Liver (tissue), 9 donors: ENCODE data around the gene NUDT4. TPM values are rescaled to one million over a fixed set of nuclear protein-coding genes. Genes with fewer than 3 reads are reported as not detected.

Experiments
- DNase-seq: peaks from one replicate; pipeline ENCODE4 v3.0.0-alpha.2; 2017; ENCODE audit warnings: low spot score
- H3K27ac ChIP-seq, 2 donors: one replicate each; pipeline ENCODE4 v1.7.0; 2013; ENCODE audit warnings: inconsistent platforms in 2 of 2, low read length in 2 of 2, control low read depth in 1 of 2, low read depth in 1 of 2, mild to moderate bottlenecking in 1 of 2
- H3K27me3 ChIP-seq, 4 donors: one replicate each; pipeline versions ENCODE4 v1.6.1 to v1.7.0; 2013; ENCODE audit warnings: low read length in 3 of 4, inconsistent platforms in 1 of 4, mild to moderate bottlenecking in 1 of 4, moderate library complexity in 1 of 4; ENCODE audit not compliant: control insufficient read depth in 4 of 4, insufficient read depth in 4 of 4
- H3K36me3 ChIP-seq, 4 donors: one replicate each; pipeline versions ENCODE4 v1.6.1 to v1.7.0; 2013; ENCODE audit warnings: low read length in 3 of 4, mild to moderate bottlenecking in 3 of 4, low read depth in 1 of 4, moderate library complexity in 1 of 4; ENCODE audit not compliant: control insufficient read depth in 4 of 4, insufficient read depth in 3 of 4
- H3K4me1 ChIP-seq, 4 donors: one replicate each; pipeline versions ENCODE4 v1.6.1 to v1.7.0; 2013; ENCODE audit warnings: low read length in 3 of 4, mild to moderate bottlenecking in 3 of 4, moderate library complexity in 1 of 4; ENCODE audit not compliant: control insufficient read depth in 4 of 4, insufficient read depth in 4 of 4
- H3K4me3 ChIP-seq, 3 donors: one replicate each; pipeline versions ENCODE4 v1.6.1 to v1.7.0; 2013; ENCODE audit warnings: low read length in 3 of 3, control low read depth in 1 of 3, low read depth in 1 of 3, mild to moderate bottlenecking in 1 of 3
- H3K9ac ChIP-seq, 2 donors: one replicate each; pipeline ENCODE4 v1.7.0; 2013; ENCODE audit warnings: low read length in 2 of 2, mild to moderate bottlenecking in 2 of 2, moderate library complexity in 2 of 2, control low read depth in 1 of 2, low read depth in 1 of 2
- H3K9me3 ChIP-seq, 4 donors: one replicate each; pipeline versions ENCODE4 v1.6.1 to v1.7.0; 2013; ENCODE audit warnings: low read length in 3 of 4; ENCODE audit not compliant: control insufficient read depth in 4 of 4
- ATF3 ChIP-seq: IDR thresholded peaks from 2 replicates; pipeline ENCODE4 v1.6.1; 2016; ENCODE audit warnings: antibody characterized with exemption
- EGR1 ChIP-seq, 2 donors: IDR thresholded peaks; 2 replicates each; pipeline ENCODE4 v1.6.1; 2016 to 2018; ENCODE audit warnings: antibody characterized with exemption in 2 of 2, low read depth in 2 of 2
- FOXA1 ChIP-seq: IDR thresholded peaks from 2 replicates; pipeline ENCODE4 v1.6.1; 2016; ENCODE audit warnings: antibody characterized with exemption
- FOXA2 ChIP-seq: IDR thresholded peaks from 2 replicates; pipeline ENCODE4 v1.6.1; 2016; ENCODE audit warnings: antibody characterized with exemption
- GABPA ChIP-seq, 2 donors: IDR thresholded peaks in 1 of 2; conservative IDR thresholded peaks in 1 of 2; 2 replicates each; pipeline ENCODE4 v1.6.1; 2016; ENCODE audit warnings: antibody characterized with exemption in 2 of 2, mild to moderate bottlenecking in 1 of 2, moderate library complexity in 1 of 2
- HNF4A ChIP-seq, 2 donors: conservative IDR thresholded peaks; 2 replicates each; pipeline ENCODE4 v1.6.1; 2016; ENCODE audit warnings: antibody characterized with exemption in 2 of 2, mild to moderate bottlenecking in 2 of 2
- HNF4G ChIP-seq: IDR thresholded peaks from 2 replicates; pipeline ENCODE4 v1.6.1; 2016; ENCODE audit warnings: antibody characterized with exemption
- JUND ChIP-seq, 2 donors: IDR thresholded peaks; 2 replicates each; pipeline ENCODE4 v1.6.1; 2016; ENCODE audit warnings: antibody characterized with exemption in 2 of 2
- MAX ChIP-seq: IDR thresholded peaks from 2 replicates; pipeline ENCODE4 v1.6.1; 2016; ENCODE audit warnings: antibody characterized with exemption
- RAD21 ChIP-seq, 2 donors: IDR thresholded peaks; 2 replicates each; pipeline ENCODE4 v1.6.1; 2016; ENCODE audit warnings: antibody characterized with exemption in 2 of 2, mild to moderate bottlenecking in 2 of 2
- RXRA ChIP-seq, 2 donors: IDR thresholded peaks; 2 replicates each; pipeline ENCODE4 v1.6.1; 2017 to 2018; ENCODE audit warnings: antibody characterized with exemption in 2 of 2, mild to moderate bottlenecking in 1 of 2
- SP1 ChIP-seq: IDR thresholded peaks from 2 replicates; pipeline ENCODE4 v1.6.1; 2018; ENCODE audit warnings: antibody characterized with exemption, mild to moderate bottlenecking
- YY1 ChIP-seq: IDR thresholded peaks from 2 replicates; pipeline ENCODE4 v1.6.1; 2016; ENCODE audit warnings: antibody characterized with exemption, mild to moderate bottlenecking
- WGBS: extraction: QIAGEN DNeasy Blood & Tissue Kit; methylation state at CpG from one replicate; pipeline ENCODE4 v1.1.7; 2013; 5-methylcytosine and 5-hydroxymethylcytosine counted together
- polyA plus RNA-seq, 2 donors: library from polyadenylated mRNA; stranded (reverse) in 1 of 2; unstranded in 1 of 2; fragments of 200-250 nt in 1 of 2; fragments of >200 nt in 1 of 2; fragmentation: Nextera tagmentation in 1 of 2; extraction: Ambion mirVana in 1 of 2; gene quantifications; one replicate each; pipeline versions ENCODE4 v1.2.1 to v1.2.3, GENCODE V29; 2013 to 2015
- total RNA-seq, 2 donors: library from RNA; depleted of rRNA; stranded (reverse); fragments of >200 nt; gene quantifications; one replicate each; pipeline ENCODE4 v1.2.3, GENCODE V29; 2014
- TF ChIP-seq, protein P1 (sequence below): IDR thresholded peaks from 2 replicates; pipeline ENCODE4 v1.6.1; 2016; ENCODE audit warnings: antibody characterized with exemption
- TF ChIP-seq, protein P2 (sequence below): fragments of 150-350 bp; IDR thresholded peaks from 2 replicates; pipeline ENCODE4 v1.5.1; 2017; ENCODE audit warnings: improper control_type of control experiment, low read depth, low read length; ENCODE audit not compliant: missing input control
- TF ChIP-seq, protein P3 (sequence below): IDR thresholded peaks from 2 replicates; pipeline ENCODE4 v1.6.1; 2016; ENCODE audit warnings: antibody characterized with exemption, mild to moderate bottlenecking
- donor health status: healthy.
- donor health status: healthy.
- donor health status: healthy.
- donor health status: healthy.
- donor health status: healthy.

NUDT4 gene
- total and polyA plus RNA-seq, 4 donors = 8.9 to 141 (median 11.9) TPM

- Histone ChIP-seq H3K27me3 (no peaks in the 10 kb centered on the region), H3K27ac (no peak overlapping the region), H3K9me3 (no peaks in the 10 kb centered on the region), H3K4me3 (no peak overlapping the region), H3K36me3 (no peaks in the 10 kb centered on the region), H3K4me1 (no peaks in the 10 kb centered on the region), H3K9ac (no peak overlapping the region)
- DNase-seq = no peak
- WGBS = 56% methylated on average over 5 of the region's 5 CpGs
- TF ChIP-seq RAD21 (IDR thresholded peaks at IDR 0.05) (no peak), JUND (IDR thresholded peaks at IDR 0.05) (no peak), RXRA (IDR thresholded peaks at IDR 0.05) (no peak), YY1 (no peak), MAX (no peak), ATF3 (no peak), HNF4A (conservative IDR thresholded peaks at IDR 0.05) (no peak), FOXA1 (no peak), FOXA2 (no peak), HNF4G (no peak), EGR1 (IDR thresholded peaks at IDR 0.05; ENCODE audit: low read depth in 2 of 2) (no peak)
- TF ChIP-seq, protein P1, sequence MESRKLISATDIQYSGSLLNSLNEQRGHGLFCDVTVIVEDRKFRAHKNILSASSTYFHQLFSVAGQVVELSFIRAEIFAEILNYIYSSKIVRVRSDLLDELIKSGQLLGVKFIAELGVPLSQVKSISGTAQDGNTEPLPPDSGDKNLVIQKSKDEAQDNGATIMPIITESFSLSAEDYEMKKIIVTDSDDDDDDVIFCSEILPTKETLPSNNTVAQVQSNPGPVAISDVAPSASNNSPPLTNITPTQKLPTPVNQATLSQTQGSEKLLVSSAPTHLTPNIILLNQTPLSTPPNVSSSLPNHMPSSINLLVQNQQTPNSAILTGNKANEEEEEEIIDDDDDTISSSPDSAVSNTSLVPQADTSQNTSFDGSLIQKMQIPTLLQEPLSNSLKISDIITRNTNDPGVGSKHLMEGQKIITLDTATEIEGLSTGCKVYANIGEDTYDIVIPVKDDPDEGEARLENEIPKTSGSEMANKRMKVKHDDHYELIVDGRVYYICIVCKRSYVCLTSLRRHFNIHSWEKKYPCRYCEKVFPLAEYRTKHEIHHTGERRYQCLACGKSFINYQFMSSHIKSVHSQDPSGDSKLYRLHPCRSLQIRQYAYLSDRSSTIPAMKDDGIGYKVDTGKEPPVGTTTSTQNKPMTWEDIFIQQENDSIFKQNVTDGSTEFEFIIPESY = no peak
- TF ChIP-seq, protein P2, sequence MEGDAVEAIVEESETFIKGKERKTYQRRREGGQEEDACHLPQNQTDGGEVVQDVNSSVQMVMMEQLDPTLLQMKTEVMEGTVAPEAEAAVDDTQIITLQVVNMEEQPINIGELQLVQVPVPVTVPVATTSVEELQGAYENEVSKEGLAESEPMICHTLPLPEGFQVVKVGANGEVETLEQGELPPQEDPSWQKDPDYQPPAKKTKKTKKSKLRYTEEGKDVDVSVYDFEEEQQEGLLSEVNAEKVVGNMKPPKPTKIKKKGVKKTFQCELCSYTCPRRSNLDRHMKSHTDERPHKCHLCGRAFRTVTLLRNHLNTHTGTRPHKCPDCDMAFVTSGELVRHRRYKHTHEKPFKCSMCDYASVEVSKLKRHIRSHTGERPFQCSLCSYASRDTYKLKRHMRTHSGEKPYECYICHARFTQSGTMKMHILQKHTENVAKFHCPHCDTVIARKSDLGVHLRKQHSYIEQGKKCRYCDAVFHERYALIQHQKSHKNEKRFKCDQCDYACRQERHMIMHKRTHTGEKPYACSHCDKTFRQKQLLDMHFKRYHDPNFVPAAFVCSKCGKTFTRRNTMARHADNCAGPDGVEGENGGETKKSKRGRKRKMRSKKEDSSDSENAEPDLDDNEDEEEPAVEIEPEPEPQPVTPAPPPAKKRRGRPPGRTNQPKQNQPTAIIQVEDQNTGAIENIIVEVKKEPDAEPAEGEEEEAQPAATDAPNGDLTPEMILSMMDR = no peak
- TF ChIP-seq, protein P3, sequence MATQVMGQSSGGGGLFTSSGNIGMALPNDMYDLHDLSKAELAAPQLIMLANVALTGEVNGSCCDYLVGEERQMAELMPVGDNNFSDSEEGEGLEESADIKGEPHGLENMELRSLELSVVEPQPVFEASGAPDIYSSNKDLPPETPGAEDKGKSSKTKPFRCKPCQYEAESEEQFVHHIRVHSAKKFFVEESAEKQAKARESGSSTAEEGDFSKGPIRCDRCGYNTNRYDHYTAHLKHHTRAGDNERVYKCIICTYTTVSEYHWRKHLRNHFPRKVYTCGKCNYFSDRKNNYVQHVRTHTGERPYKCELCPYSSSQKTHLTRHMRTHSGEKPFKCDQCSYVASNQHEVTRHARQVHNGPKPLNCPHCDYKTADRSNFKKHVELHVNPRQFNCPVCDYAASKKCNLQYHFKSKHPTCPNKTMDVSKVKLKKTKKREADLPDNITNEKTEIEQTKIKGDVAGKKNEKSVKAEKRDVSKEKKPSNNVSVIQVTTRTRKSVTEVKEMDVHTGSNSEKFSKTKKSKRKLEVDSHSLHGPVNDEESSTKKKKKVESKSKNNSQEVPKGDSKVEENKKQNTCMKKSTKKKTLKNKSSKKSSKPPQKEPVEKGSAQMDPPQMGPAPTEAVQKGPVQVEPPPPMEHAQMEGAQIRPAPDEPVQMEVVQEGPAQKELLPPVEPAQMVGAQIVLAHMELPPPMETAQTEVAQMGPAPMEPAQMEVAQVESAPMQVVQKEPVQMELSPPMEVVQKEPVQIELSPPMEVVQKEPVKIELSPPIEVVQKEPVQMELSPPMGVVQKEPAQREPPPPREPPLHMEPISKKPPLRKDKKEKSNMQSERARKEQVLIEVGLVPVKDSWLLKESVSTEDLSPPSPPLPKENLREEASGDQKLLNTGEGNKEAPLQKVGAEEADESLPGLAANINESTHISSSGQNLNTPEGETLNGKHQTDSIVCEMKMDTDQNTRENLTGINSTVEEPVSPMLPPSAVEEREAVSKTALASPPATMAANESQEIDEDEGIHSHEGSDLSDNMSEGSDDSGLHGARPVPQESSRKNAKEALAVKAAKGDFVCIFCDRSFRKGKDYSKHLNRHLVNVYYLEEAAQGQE = no peak
Measured at GRCh38 chr12:93448796-93449195, 71.1 kb downstream of the NUDT4 start.

DNA sequence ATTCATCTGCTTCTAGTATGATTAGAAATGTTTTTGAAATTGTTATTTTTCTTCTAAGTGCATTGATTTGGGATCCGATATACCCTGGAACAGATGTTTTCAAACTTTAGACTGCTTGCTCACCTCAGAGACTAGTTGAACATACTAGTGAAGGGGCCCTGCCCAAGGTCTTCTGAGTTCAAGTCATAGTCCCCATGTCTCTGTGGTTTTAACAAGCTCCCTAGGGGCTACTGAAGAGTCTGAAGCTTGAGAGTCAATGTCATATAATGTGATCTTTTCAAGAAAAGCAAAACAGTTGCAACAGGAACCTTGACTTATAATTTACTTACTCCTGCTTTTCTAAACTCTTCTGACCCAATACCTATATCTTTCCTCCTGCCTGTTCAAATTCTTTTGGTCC is 71.6 kb downstream of the NUDT4 start:
- Histone ChIP-seq H3K27ac (no peak overlapping the region), H3K4me3 (no peak overlapping the region), H3K27me3 (no peaks in the 10 kb centered on the region), H3K9me3 (no peaks in the 10 kb centered on the region), H3K4me1 (no peaks in the 10 kb centered on the region), H3K36me3 (no peaks in the 10 kb centered on the region), H3K9ac (no peak overlapping the region)
- no peak for DNase-seq
- TF ChIP-seq SP1 = no peak
- TF ChIP-seq EGR1 (IDR thresholded peaks at IDR 0.05; ENCODE audit: low read depth in 2 of 2) = no peak
- no peak for TF ChIP-seq RXRA (IDR thresholded peaks at IDR 0.05)
- TF ChIP-seq GABPA (IDR thresholded peaks at IDR 0.05 in 1 of 2, conservative IDR thresholded peaks at IDR 0.05 in 1 of 2) = no peak
- TF ChIP-seq, protein P1 = no peak
- WGBS = 89% methylated on average over 1 of the region's 1 CpG
